Activated T-cell treated with anti-CD3 and anti-CD28 coated beads, Interleukin-2, amount 50 U/mL, for 24 hours (primary cell): ENCODE data around the gene GSE1.

Experiments
- DNase-seq: peaks from one replicate; pipeline ENCODE4 v3.0.0-alpha.2; 2020
- H3K27ac Mint-ChIP-seq: 2 replicates; pipeline ENCODE4 v1.8.0; 2020; ENCODE audit warnings: mild to moderate bottlenecking, mixed read lengths
- H3K27me3 Mint-ChIP-seq: 2 replicates; pipeline ENCODE4 v1.8.0; 2020; ENCODE audit warnings: mixed read lengths
- H3K36me3 Mint-ChIP-seq: 2 replicates; pipeline ENCODE4 v1.8.0; 2020; ENCODE audit warnings: low read depth, mixed read lengths
- H3K4me1 Mint-ChIP-seq: 2 replicates; pipeline ENCODE4 v1.8.0; 2020; ENCODE audit warnings: low read depth, mixed read lengths
- H3K4me3 Mint-ChIP-seq: 2 replicates; pipeline ENCODE4 v1.8.0; 2020; ENCODE audit warnings: mild to moderate bottlenecking, moderate library complexity, mixed read lengths
- H3K9me3 Mint-ChIP-seq: 2 replicates; pipeline ENCODE4 v1.8.0; 2020; ENCODE audit warnings: mixed read lengths

Gene GSE1

GRCh38 chr16:85570735-85571562 is 42.2 kb upstream of the GSE1 start:
- peaks cover 69% of the 10 kb centered on the region for H3K4me1 Mint-ChIP-seq
- no peaks in the 10 kb centered on the region for H3K9me3 Mint-ChIP-seq
- H3K27ac Mint-ChIP-seq, result peak overlapping the region; percentile 90
- peak; percentile 47 for DNase-seq
- H3K27me3 Mint-ChIP-seq, result no peaks in the 10 kb centered on the region
- peaks cover 3% of the 10 kb centered on the region for H3K36me3 Mint-ChIP-seq
- peak overlapping the region; percentile 63 for H3K4me3 Mint-ChIP-seq

- Mint-ChIP-seq H3K27ac (peak overlapping the region; percentile 90), H3K4me3 (peak overlapping the region; percentile 63), H3K36me3 (peaks cover 3% of the 10 kb centered on the region), H3K27me3 (no peaks in the 10 kb centered on the region), H3K9me3 (no peaks in the 10 kb centered on the region), H3K4me1 (peaks cover 64% of the 10 kb centered on the region)
- no peak for DNase-seq
These were observed 41.6 kb upstream of the GSE1 start for GRCh38 chr16:85571563-85571812.

GRCh38 chr16:85571813-85572619 is 41.1 kb upstream of the GSE1 start:
- H3K36me3 Mint-ChIP-seq, result peaks cover 3% of the 10 kb centered on the region

GRCh38 chr16:85573045-85573695 is 40.0 kb upstream of the GSE1 start:
- DNase-seq, result no peak
- Mint-ChIP-seq H3K4me1 (peaks cover 48% of the 10 kb centered on the region), H3K27ac (peak overlapping the region; percentile 20), H3K36me3 (peaks cover 1% of the 10 kb centered on the region), H3K27me3 (no peaks in the 10 kb centered on the region), H3K4me3 (no peak overlapping the region), H3K9me3 (no peaks in the 10 kb centered on the region)

More at GRCh38 chr16:85571813-85572619, 41.1 kb upstream of the GSE1 start:
- Mint-ChIP-seq H3K4me3 (no peak overlapping the region), H3K9me3 (no peaks in the 10 kb centered on the region), H3K27ac (peak overlapping the region; percentile 90), H3K27me3 (no peaks in the 10 kb centered on the region), H3K4me1 (peaks cover 60% of the 10 kb centered on the region)
- no peak for DNase-seq

GRCh38 chr16:85573696-85574641 is 39.2 kb upstream of the GSE1 start:
- H3K27ac Mint-ChIP-seq, result no peak overlapping the region
- peaks cover 41% of the 10 kb centered on the region for H3K4me1 Mint-ChIP-seq

GRCh38 chr16:85574672-85575475 is 38.2 kb upstream of the GSE1 start:
- Mint-ChIP-seq H3K4me1 (peaks cover 36% of the 10 kb centered on the region), H3K27me3 (no peaks in the 10 kb centered on the region), H3K4me3 (no peak overlapping the region), H3K36me3 (peaks cover 1% of the 10 kb centered on the region), H3K27ac (no peak overlapping the region), H3K9me3 (no peaks in the 10 kb centered on the region)
- DNase-seq, result no peak

More at GRCh38 chr16:85573696-85574641, 39.2 kb upstream of the GSE1 start:
- Mint-ChIP-seq H3K4me3 (no peak overlapping the region), H3K27me3 (no peaks in the 10 kb centered on the region), H3K36me3 (peaks cover 1% of the 10 kb centered on the region), H3K9me3 (no peaks in the 10 kb centered on the region)
- no peak for DNase-seq

GRCh38 chr16:85575920-85576319 is 37.2 kb upstream of the GSE1 start:
- DNase-seq, result no peak
- H3K4me3 Mint-ChIP-seq, result no peak overlapping the region
- H3K36me3 Mint-ChIP-seq, result no peaks in the 10 kb centered on the region
- H3K27me3 Mint-ChIP-seq, result no peaks in the 10 kb centered on the region
- peaks cover 27% of the 10 kb centered on the region for H3K4me1 Mint-ChIP-seq
- no peaks in the 10 kb centered on the region for H3K9me3 Mint-ChIP-seq
- no peak overlapping the region for H3K27ac Mint-ChIP-seq

GRCh38 chr16:85576944-85577343 is 36.2 kb upstream of the GSE1 start:
- no peak overlapping the region for H3K27ac Mint-ChIP-seq
- peaks cover 18% of the 10 kb centered on the region for H3K4me1 Mint-ChIP-seq
- no peaks in the 10 kb centered on the region for H3K27me3 Mint-ChIP-seq
- H3K9me3 Mint-ChIP-seq, result no peaks in the 10 kb centered on the region
- DNase-seq, result no peak
- no peak overlapping the region for H3K4me3 Mint-ChIP-seq
- H3K36me3 Mint-ChIP-seq, result no peaks in the 10 kb centered on the region

- DNase-seq, result no peak
- no peaks in the 10 kb centered on the region for H3K27me3 Mint-ChIP-seq
- H3K4me1 Mint-ChIP-seq, result peaks cover 16% of the 10 kb centered on the region
- H3K27ac Mint-ChIP-seq, result no peak overlapping the region
- H3K9me3 Mint-ChIP-seq, result no peaks in the 10 kb centered on the region
- no peak overlapping the region for H3K4me3 Mint-ChIP-seq
- no peaks in the 10 kb centered on the region for H3K36me3 Mint-ChIP-seq
These were observed 35.1 kb upstream of the GSE1 start for GRCh38 chr16:85577899-85578598.

- Mint-ChIP-seq H3K27ac (no peak overlapping the region), H3K4me1 (peaks cover 18% of the 10 kb centered on the region), H3K4me3 (no peak overlapping the region), H3K36me3 (no peaks in the 10 kb centered on the region), H3K27me3 (no peaks in the 10 kb centered on the region), H3K9me3 (no peaks in the 10 kb centered on the region)
- DNase-seq, result no peak
These were observed 34.5 kb upstream of the GSE1 start for GRCh38 chr16:85578599-85578948.

- Mint-ChIP-seq H3K27me3 (no peaks in the 10 kb centered on the region), H3K4me1 (peaks cover 24% of the 10 kb centered on the region), H3K4me3 (no peak overlapping the region), H3K36me3 (no peaks in the 10 kb centered on the region), H3K27ac (no peak overlapping the region), H3K9me3 (no peaks in the 10 kb centered on the region)
- DNase-seq, result no peak
These were observed 33.9 kb upstream of the GSE1 start for GRCh38 chr16:85579191-85579590.

- H3K4me1 Mint-ChIP-seq, result peaks cover 28% of the 10 kb centered on the region
- no peak overlapping the region for H3K4me3 Mint-ChIP-seq
- no peaks in the 10 kb centered on the region for H3K36me3 Mint-ChIP-seq
- H3K9me3 Mint-ChIP-seq, result no peaks in the 10 kb centered on the region
- H3K27ac Mint-ChIP-seq, result peak overlapping the region; percentile 72
- no peaks in the 10 kb centered on the region for H3K27me3 Mint-ChIP-seq
- DNase-seq, result no peak
These were observed 33.1 kb upstream of the GSE1 start for GRCh38 chr16:85579923-85580580.

- Mint-ChIP-seq H3K4me1 (peaks cover 25% of the 10 kb centered on the region), H3K36me3 (no peaks in the 10 kb centered on the region), H3K27ac (no peak overlapping the region), H3K9me3 (no peaks in the 10 kb centered on the region), H3K27me3 (no peaks in the 10 kb centered on the region), H3K4me3 (no peak overlapping the region)
- no peak for DNase-seq
These were observed 32.4 kb upstream of the GSE1 start for GRCh38 chr16:85580684-85581083.
